T-helper 1 cell (primary cell): ENCODE data around the gene RFXAP.

Experiments
- DNase-seq, 5 donors: peaks; one replicate each; pipeline ENCODE4 v3.0.0-alpha.2; 2012 to 2020

The RFXAP gene

GRCh38 chr13:36870050-36870692, 51.1 kb downstream of the RFXAP start:
- no peak for DNase-seq

- no peak for DNase-seq
These were observed 53.6 kb downstream of the RFXAP start for GRCh38 chr13:36872621-36873020.

- no peak for DNase-seq
These were observed 56.4 kb downstream of the RFXAP start for GRCh38 chr13:36875431-36875830.

GRCh38 chr13:36875961-36876360, 56.9 kb downstream of the RFXAP start:
- DNase-seq, result no peak
